GM13976 (cell line): ENCODE data around the gene AMOT.
A peak's percentile ranks its signal among the peaks of the same experiment; 100 is the strongest.
"Not testable (repeated sequence)": the region's sequence is repeated elsewhere in the genome, so short reads cannot be mapped to it uniquely, and the experiment has no call there.

Experiments used
- DNase-seq: peaks from one replicate; pipeline ENCODE4 v3.0.0; 2012; ENCODE audit warnings: low spot score
- CTCF ChIP-seq: IDR thresholded peaks from 2 replicates; pipeline ENCODE4 v1.5.1; 2012; ENCODE audit warnings: borderline replicate concordance, mild to moderate bottlenecking; ENCODE audit not compliant: insufficient read depth; ENCODE audit errors: extremely low read depth, missing control alignments, control extremely low read depth
- in situ Hi-C: fragments of 300-500 bp; cut with MboI; formaldehyde crosslinking; loops from one replicate; pipeline ENCODE4 v1.12.0; 2022; ENCODE audit warnings: low sequenced_read_pairs, mixed read lengths, inconsistent platforms; ENCODE audit not compliant: unreplicated experiment

AMOT gene

GRCh38 chrX:112868586-112868985, 28.0 kb upstream of the AMOT start:
- DNase-seq, result no peak
- in situ Hi-C loops, result no loop called here
- no peak for TF ChIP-seq CTCF

GRCh38 chrX:112867570-112867969, 26.9 kb upstream of the AMOT start:
- DNase-seq, result no peak
- in situ Hi-C loops, result no loop called here
- no peak for TF ChIP-seq CTCF

- TF ChIP-seq CTCF, result no peak
- in situ Hi-C loops, result no loop called here
- DNase-seq, result no peak
These were observed 25.5 kb upstream of the AMOT start for GRCh38 chrX:112866175-112866574.

GRCh38 chrX:112865464-112866025, 24.9 kb upstream of the AMOT start:
- no peak for DNase-seq
- TF ChIP-seq CTCF, result no peak
- in situ Hi-C loops, result no loop called here

GRCh38 chrX:112863850-112864249, 23.2 kb upstream of the AMOT start:
- DNase-seq, result no peak
- in situ Hi-C loops, result no loop called here
- TF ChIP-seq CTCF, result no peak

- peak; percentile 27 for DNase-seq
- TF ChIP-seq CTCF, result no peak
- in situ Hi-C loops, result no loop called here
These were observed 16.8 kb upstream of the AMOT start for GRCh38 chrX:112857478-112857878.

GRCh38 chrX:112854901-112855300, 14.3 kb upstream of the AMOT start:
- DNase-seq, in situ Hi-C loops: not testable (repeated sequence)
